Measurements from ENCODE around the gene DNASE2B.

The DNASE2B gene, protein sequence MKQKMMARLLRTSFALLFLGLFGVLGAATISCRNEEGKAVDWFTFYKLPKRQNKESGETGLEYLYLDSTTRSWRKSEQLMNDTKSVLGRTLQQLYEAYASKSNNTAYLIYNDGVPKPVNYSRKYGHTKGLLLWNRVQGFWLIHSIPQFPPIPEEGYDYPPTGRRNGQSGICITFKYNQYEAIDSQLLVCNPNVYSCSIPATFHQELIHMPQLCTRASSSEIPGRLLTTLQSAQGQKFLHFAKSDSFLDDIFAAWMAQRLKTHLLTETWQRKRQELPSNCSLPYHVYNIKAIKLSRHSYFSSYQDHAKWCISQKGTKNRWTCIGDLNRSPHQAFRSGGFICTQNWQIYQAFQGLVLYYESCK

DNA sequence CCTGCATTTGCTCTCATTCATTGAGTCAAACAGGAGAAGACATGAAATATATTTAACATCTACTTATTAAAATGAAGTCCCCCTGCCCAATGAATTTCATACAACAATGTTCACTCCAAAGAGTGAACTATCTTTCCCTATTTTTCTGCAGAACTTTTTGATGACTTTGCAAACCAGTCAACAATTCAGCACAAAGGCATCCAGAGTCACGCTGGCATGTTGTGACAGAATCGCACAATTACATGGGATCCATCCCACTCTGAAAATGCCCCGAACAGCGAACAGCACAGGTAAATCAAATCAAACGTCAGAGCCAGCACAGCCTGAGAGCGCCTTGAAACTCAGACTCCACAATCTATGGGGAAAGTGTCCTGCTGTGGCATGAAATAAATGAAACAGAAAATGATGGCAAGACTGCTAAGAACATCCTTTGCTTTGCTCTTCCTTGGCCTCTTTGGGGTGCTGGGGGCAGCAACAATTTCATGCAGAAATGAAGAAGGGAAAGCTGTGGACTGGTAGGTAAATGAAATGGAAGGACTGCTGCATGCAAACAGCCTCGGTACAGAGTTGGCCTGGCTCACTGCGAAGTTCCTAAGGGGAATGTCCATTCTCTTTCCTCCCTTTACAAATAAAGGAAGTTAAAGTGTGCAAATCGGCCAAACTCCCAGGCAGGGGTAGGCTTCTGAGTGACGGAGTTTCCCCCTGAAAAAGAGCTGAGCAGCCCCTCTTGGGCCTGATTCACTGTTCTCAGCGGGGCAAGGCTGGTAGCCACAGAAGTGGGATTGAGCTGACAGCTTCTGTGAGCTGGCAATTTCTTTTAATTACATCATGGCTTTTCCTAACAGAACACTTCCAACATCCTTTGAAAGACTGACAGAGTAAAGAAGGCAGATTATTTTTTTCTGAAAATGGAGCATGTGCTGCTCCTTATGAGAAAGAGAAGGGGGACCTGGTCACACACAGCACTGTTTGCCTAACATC, at the start of gene DNASE2B:
Gene DNASE2B, plus strand, starts transcription at position 310 of the 981 bp plus-strand sequence. Its CDS starts 81 bp downstream, at position 391.
- DNase-seq, result peak in 1 of 2 experiments; percentile 15

- no peak for DNase-seq
Observed at GRCh38 chr1:84348759-84349158, 49.5 kb upstream of the DNASE2B start.

DNA sequence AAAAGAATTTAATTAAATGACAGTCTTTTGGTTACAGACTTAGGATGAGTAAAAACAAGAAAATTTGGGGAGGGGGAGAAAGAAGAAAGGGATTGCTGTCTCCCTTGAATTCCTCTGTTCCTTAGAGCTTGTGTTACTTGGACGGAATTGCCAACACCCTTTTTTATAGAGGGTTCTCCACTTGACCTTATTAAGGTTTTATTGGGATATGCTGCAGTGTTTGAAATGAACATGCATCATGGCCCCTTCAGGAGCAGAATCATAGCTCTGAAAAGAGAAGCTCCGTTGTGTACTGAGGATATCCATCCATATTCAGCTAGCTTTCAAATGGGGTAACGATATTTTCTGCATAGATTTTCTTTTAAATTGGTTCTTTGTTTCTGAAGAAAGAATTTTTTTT, 48.2 kb upstream of the DNASE2B start:
- DNase-seq, result no peak

DNA sequence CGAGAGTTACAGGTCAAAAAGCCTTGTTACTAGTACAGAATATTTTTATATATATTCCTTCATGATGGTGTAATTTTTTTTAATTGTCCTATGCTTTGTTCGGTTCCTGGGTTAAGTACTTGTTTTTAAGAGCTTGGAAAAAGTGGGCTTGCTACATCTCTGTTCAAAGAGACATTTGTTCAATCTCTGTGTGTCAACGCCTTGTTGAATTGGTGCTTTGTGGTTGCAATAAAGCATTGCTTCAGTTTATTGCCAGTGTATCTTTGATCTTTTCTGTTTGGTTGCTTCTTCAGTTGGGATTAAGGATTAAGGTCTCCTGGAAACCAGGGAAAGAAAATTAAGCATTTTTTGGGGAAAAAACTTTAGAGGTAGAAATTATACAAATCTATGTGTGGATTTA, 47.7 kb upstream of the DNASE2B start:
- no peak for DNase-seq

GRCh38 chr1:84352298-84353106, 45.8 kb upstream of the DNASE2B start:
- DNase-seq, result no peak

DNA sequence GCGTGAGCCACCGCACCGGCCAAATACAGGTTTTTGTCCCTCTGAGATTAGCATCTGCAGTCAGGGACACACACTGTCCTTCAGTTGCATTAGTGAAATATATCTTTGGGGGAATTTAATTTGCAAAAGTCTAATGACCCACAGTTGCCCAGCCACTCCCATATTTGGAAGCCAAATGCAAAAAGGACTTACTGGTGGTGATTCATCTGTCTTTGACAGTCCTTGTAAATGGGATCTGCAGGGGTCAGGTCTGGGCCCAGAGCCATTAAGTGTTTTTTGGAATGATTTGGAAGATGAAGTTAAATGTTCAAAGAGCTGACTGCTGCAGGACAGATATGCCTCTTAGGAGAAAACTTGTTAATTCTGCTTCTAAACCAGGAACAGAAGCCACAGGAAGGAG, 44.6 kb upstream of the DNASE2B start:
- DNase-seq, result no peak

- DNase-seq, result no peak
Observed at GRCh38 chr1:84355556-84355955, 42.7 kb upstream of the DNASE2B start.

DNA sequence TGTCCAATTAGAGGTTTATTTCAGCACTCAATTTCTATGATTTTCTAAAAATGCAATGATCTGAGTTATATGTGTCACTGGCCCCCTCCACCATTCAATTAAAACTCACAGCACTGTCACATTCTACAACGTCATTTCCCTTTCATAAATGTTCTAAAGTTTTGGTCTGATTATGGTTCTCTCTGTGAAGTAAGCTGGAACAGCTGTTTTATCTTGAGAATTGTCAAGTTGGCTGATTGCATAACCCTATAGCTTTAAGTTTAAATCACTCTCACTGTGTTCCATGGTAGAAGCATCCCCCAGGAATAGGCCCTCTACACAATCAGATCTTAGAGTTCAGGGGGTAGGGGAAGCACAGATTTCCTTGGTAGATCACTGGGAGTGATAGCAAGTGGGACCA, 41.4 kb upstream of the DNASE2B start:
- DNase-seq, result no peak

DNA sequence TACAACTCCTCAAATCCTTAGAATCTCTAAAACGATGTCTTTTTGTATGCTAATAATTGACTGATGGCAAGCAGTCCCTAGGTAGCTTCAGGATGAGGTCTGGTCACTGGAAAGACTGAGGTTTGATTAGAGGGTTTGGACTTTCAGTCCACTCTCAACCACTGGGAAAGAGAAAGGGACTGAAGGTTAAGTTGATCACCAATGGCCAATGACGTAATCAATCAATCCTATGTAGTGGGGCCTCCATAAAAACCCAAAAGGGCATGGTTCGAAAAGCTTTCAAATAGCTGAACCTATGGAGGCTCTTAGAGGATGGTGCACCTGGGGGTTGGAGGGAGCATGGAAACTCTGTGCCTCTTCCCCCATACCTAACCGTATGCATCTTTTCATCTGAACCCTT, 39.6 kb upstream of the DNASE2B start:
- no peak for DNase-seq

GRCh38 chr1:84360316-84360715, 38.0 kb upstream of the DNASE2B start:
- no peak for DNase-seq

- no peak for DNase-seq
Observed at GRCh38 chr1:84361796-84362195, 36.5 kb upstream of the DNASE2B start.

GRCh38 chr1:84363019-84363418, 35.3 kb upstream of the DNASE2B start:
- no peak for DNase-seq

GRCh38 chr1:84363622-84364021, 34.7 kb upstream of the DNASE2B start:
- DNase-seq, result no peak

DNA sequence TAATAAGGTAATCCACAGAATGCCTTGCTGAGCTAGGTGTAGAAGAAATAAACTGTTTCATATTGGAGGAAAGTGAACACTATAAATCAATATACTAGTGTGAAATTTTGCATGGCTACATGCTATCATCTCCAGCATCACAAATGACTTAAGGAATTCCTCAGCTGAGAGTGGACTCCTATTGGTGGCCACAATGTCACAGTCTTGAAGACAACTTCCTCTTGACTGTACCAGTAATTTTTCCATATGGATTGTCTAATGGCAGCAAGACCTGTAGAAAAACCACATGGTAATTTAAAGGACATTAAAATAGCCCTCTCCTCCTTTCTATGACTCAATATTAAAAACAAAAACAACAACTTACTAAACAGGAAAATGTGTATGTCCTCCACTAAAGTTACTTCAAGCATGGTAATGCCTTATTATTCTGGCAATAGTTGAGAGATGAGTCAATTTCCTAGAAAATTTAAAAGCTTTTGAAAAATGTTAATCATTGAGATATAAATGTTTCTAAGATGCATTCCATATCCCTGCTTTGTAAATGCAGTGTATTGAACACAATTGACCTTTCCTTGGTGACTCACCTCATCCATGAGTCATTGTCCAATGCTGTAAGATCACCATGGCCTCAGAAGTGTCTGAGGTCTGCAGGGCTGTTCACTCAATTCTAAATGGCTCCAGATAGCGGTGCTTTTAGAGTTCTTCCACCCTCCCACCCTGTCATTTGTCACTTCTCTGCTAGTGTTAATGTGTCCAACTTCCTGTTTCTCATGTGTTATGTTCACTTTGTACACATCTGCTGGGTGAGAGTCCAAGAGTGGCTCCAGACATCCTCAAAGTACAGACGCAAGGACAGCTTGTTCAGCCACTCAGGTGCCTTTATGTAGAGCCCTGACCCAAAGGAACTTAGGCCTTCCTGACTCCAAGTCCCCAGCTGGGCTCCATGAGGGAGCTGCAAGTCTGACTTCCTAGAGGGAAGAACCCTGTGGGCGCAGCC, 32.8 kb upstream of the DNASE2B start:
- DNase-seq, result peak in 1 of 2 experiments; percentile 38

DNA sequence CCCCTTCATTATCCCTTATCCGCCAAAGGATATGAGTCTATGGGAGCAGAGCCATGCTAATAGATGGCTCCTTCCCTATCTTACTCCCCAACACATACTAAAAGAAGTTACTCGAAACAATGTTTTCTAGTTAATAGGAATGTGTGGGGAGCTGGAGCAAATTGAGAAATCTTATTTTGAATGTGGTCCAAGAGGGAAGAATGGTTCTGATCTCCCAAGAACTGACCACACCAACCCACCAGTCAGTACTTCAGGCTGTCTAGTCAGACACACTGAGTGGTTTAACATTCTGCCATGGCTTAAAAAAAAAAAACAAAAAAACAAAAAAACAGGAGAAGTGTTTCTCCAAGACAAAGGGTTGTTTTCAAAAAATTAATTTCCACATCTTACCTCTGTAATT, 31.5 kb upstream of the DNASE2B start:
- DNase-seq, result no peak

DNA sequence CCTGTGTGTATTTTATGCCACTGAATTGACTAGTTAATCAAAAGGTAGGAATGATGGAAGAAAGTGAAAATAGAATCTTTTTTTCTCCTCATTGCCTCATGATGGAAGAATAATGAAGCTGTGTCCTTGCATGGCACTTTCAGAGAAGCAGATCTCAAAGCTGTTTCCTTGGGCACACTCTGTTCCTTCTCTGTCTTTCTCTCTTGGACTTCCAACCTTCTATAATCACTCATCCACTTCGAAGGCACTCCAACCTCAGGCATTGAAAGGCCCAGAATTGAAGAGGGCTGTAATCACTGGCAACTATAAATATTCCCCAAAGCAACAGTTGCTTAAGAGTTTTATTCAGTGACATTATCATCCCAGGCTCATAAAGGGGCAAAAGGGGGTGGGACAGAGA, 31.1 kb upstream of the DNASE2B start:
- DNase-seq, result no peak

- DNase-seq, result no peak
Observed at GRCh38 chr1:84368441-84368840, 29.8 kb upstream of the DNASE2B start.

GRCh38 chr1:84370266-84370665, 28.0 kb upstream of the DNASE2B start:
- DNase-seq, result no peak

- DNase-seq, result peak; percentile 78 to 83
Observed at GRCh38 chr1:84370831-84371394, 27.4 kb upstream of the DNASE2B start.

DNA sequence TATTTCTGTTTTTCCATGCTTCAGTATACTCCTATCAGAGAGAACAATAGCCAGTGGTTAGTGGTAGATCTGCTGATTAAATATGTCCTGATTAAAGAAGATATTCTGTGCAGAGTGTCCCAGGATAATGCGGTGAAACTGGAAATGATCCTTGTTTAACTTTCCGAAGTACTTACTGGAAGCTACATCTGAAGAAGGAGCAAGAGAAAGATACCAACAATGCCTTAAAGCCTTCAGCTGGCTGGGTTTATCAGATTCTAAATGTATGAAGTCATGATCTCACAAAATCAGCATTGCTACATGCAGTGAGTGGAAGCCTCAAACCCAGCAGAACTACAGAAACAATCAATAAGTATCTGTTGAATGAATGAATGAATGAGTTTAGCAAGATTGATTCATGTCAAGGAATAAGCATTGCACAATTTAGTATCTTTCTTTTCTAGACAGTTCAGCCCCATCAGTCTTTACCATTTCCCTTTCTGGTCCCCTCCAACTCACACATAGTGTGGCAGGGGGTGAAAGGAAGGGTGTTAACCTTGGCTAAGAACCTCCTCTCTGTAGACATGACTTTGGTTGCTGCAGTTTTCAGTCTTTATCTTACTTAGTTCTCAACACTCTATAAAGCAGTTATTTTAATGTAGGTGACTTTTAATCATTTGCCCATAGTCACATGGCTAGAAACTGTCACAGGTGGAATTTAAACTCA, 24.7 kb upstream of the DNASE2B start:
- no peak for DNase-seq

Data from SHP77 (cell line).